OCI-LY1 (cell line): ENCODE measurements around the gene PIGR.

ENCODE experiments used
- H2AFZ ChIP-seq: fragments of 200-600 bp; sonication (generic), shearing (Covaris generic); 2 replicates; pipeline ENCODE4 v1.6.0; 2014; ENCODE audit warnings: antibody characterized with exemption, mild to moderate bottlenecking, low read length
- H3F3A ChIP-seq: fragments of 200-600 bp; sonication (generic), shearing (Covaris generic); 2 replicates; pipeline ENCODE4 v1.6.0; 2014; ENCODE audit warnings: mild to moderate bottlenecking, antibody characterized with exemption, low read length, moderate library complexity; ENCODE audit not compliant: insufficient read depth
- H3K27ac ChIP-seq: fragments of 200-600 bp; sonication (generic); 2 replicates; pipeline ENCODE4 v1.5.1; 2014; ENCODE audit warnings: low read length, mixed run types, mild to moderate bottlenecking, low read depth; ENCODE audit not compliant: poor library complexity, severe bottlenecking
- H3K27me3 ChIP-seq: fragments of 200-600 bp; sonication (generic); 2 replicates; pipeline ENCODE4 v1.6.0; 2014; ENCODE audit warnings: antibody characterized with exemption, mild to moderate bottlenecking, low read length, moderate library complexity; ENCODE audit not compliant: insufficient read depth
- H3K36me3 ChIP-seq: fragments of 200-600 bp; sonication (generic); 2 replicates; pipeline ENCODE4 v1.6.1; 2014; ENCODE audit warnings: mild to moderate bottlenecking, antibody characterized with exemption, low read length, moderate library complexity, mixed read lengths; ENCODE audit not compliant: insufficient read depth
- H3K4me1 ChIP-seq: fragments of 200-600 bp; sonication (generic); 2 replicates; pipeline ENCODE4 v1.5.1; 2014; ENCODE audit warnings: mild to moderate bottlenecking, low read length, moderate library complexity; ENCODE audit not compliant: insufficient read depth, severe bottlenecking
- H3K4me2 ChIP-seq: fragments of 200-600 bp; sonication (generic), shearing (Covaris generic); 2 replicates; pipeline ENCODE4 v1.6.1; 2014; ENCODE audit warnings: low read length
- H3K4me3 ChIP-seq: fragments of 200-600 bp; sonication (generic); 2 replicates; pipeline ENCODE4 v1.5.1; 2014; ENCODE audit warnings: low read length, low read depth, mild to moderate bottlenecking, mixed read lengths; ENCODE audit not compliant: poor library complexity, severe bottlenecking
- H3K79me2 ChIP-seq: fragments of 200-600 bp; shearing (Covaris generic); 2 replicates; pipeline ENCODE4 v1.6.1; 2016; ENCODE audit warnings: mixed run types, low read length, mixed read lengths; ENCODE audit not compliant: insufficient read depth
- H3K9ac ChIP-seq: fragments of 200-600 bp; sonication (generic), shearing (Covaris generic); 2 replicates; pipeline ENCODE4 v1.6.1; 2014; ENCODE audit warnings: mild to moderate bottlenecking, low read length, mixed read lengths
- H3K9me2 ChIP-seq: fragments of 200-600 bp; sonication (generic), shearing (Covaris generic); 2 replicates; pipeline ENCODE4 v1.6.1; 2014; ENCODE audit warnings: low read depth, mild to moderate bottlenecking, low read length, mixed read lengths
- H3K9me3 ChIP-seq: fragments of 200-600 bp; shearing (Covaris generic); 2 replicates; pipeline ENCODE4 v1.6.1; 2014; ENCODE audit warnings: low read length, mixed read lengths
- H4K20me1 ChIP-seq: fragments of 200-600 bp; sonication (generic), shearing (Covaris generic); 2 replicates; pipeline ENCODE4 v1.6.0; 2016; ENCODE audit warnings: mild to moderate bottlenecking, low read length; ENCODE audit not compliant: insufficient read depth
- CTCF ChIP-seq: fragments of 200-600 bp; sonication (generic), shearing (Covaris generic); IDR thresholded peaks from 2 replicates; pipeline ENCODE4 v1.5.1; 2017; ENCODE audit warnings: mild to moderate bottlenecking, antibody characterized with exemption, low read length, moderate library complexity, mixed read lengths
- EZH2 ChIP-seq: fragments of 200-600 bp; sonication (generic), shearing (Covaris generic); IDR thresholded peaks from 2 replicates; pipeline ENCODE4 v1.8.0; 2017; ENCODE audit warnings: borderline replicate concordance, mixed run types, mild to moderate bottlenecking, antibody characterized with exemption, low read length, moderate library complexity, mixed read lengths

The PIGR gene

GRCh38 chr1:206899717-206900116 is 46.5 kb downstream of the PIGR start:
- no peaks in the 10 kb centered on the region; the same call in 1 of the 2 replicates for H3K27me3 ChIP-seq
- TF ChIP-seq EZH2: no peak
- TF ChIP-seq CTCF: no peak
- no peaks in the 10 kb centered on the region for H3F3A ChIP-seq
- H3K27ac ChIP-seq: no peak overlapping the region
- no peak overlapping the region for H2AFZ ChIP-seq
- no peaks in the 10 kb centered on the region for H3K9me3 ChIP-seq
- no peaks in the 10 kb centered on the region for H3K9me2 ChIP-seq
- no peaks in the 10 kb centered on the region for H3K4me1 ChIP-seq
- H4K20me1 ChIP-seq: no peaks in the 10 kb centered on the region
- no peak overlapping the region for H3K4me2 ChIP-seq
- H3K9ac ChIP-seq: no peak overlapping the region
- H3K36me3 ChIP-seq: no peaks in the 10 kb centered on the region
- no peaks in the 10 kb centered on the region for H3K79me2 ChIP-seq
- H3K4me3 ChIP-seq: no peak overlapping the region

- Histone ChIP-seq H3K79me2 (no peaks in the 10 kb centered on the region), H3K27ac (no peak overlapping the region), H2AFZ (no peak overlapping the region), H3K9me3 (no peaks in the 10 kb centered on the region), H3K36me3 (no peaks in the 10 kb centered on the region), H3K4me3 (no peak overlapping the region), H3K27me3 (no peaks in the 10 kb centered on the region; the same call in 1 of the 2 replicates), H4K20me1 (no peaks in the 10 kb centered on the region), H3K4me1 (no peaks in the 10 kb centered on the region), H3K9me2 (no peaks in the 10 kb centered on the region), H3K4me2 (no peak overlapping the region), H3K9ac (no peak overlapping the region), H3F3A (no peaks in the 10 kb centered on the region)
- TF ChIP-seq CTCF (no peak), EZH2 (no peak)
Measured at GRCh38 chr1:206898915-206899431, 47.3 kb downstream of the PIGR start.

GRCh38 chr1:206898089-206898914 is 48.0 kb downstream of the PIGR start:
- Histone ChIP-seq H3K4me2 (no peak overlapping the region), H3K27me3 (peaks cover 2% of the 10 kb centered on the region; the same call in 1 of the 2 replicates), H3F3A (no peaks in the 10 kb centered on the region), H3K4me3 (no peak overlapping the region), H3K27ac (no peak overlapping the region), H3K9me2 (no peaks in the 10 kb centered on the region), H3K9ac (no peak overlapping the region), H4K20me1 (no peaks in the 10 kb centered on the region), H3K4me1 (no peaks in the 10 kb centered on the region), H2AFZ (no peak overlapping the region), H3K9me3 (no peaks in the 10 kb centered on the region), H3K79me2 (no peaks in the 10 kb centered on the region), H3K36me3 (no peaks in the 10 kb centered on the region)
- TF ChIP-seq EZH2 (no peak), CTCF (no peak)
